ENCODE data around the gene HK2. TPM values are rescaled to one million over a fixed set of nuclear protein-coding genes. Genes with fewer than 3 reads are reported as not detected.

The HK2 gene
- total RNA-seq, 1 donor, result 35.4 TPM

GRCh38 chr2:74872389-74872836 is 38.5 kb downstream of the HK2 start:
- DNase-seq (ENCODE audit: low read depth), result peak; percentile 40
- TF ChIP-seq CTCF (IDR thresholded peaks at IDR 0.05; ENCODE audit: insufficient read depth, low read length), result no peak
- no peak overlapping the region for H3K4me3 ChIP-seq (ENCODE audit: low read depth, low read length)

GRCh38 chr2:74873012-74873665 is 39.2 kb downstream of the HK2 start:
- no peak for TF ChIP-seq CTCF (IDR thresholded peaks at IDR 0.05; ENCODE audit: insufficient read depth, low read length)
- no peak for DNase-seq (ENCODE audit: low read depth)
- no peak overlapping the region for H3K4me3 ChIP-seq (ENCODE audit: low read depth, low read length)

- TF ChIP-seq CTCF (IDR thresholded peaks at IDR 0.05; ENCODE audit: insufficient read depth, low read length), result no peak
- no peak overlapping the region for H3K4me3 ChIP-seq (ENCODE audit: low read depth, low read length)
- no peak for DNase-seq (ENCODE audit: low read depth)
Observed at GRCh38 chr2:74873678-74874640, 40.0 kb downstream of the HK2 start.

GRCh38 chr2:74876081-74876886 is 42.4 kb downstream of the HK2 start:
- DNase-seq (ENCODE audit: low read depth), result peak; percentile 82
- no peak overlapping the region for H3K4me3 ChIP-seq (ENCODE audit: low read depth, low read length)
- TF ChIP-seq CTCF (IDR thresholded peaks at IDR 0.05; ENCODE audit: insufficient read depth, low read length), result peak; percentile 56

- no peak for DNase-seq (ENCODE audit: low read depth)
- TF ChIP-seq CTCF (IDR thresholded peaks at IDR 0.05; ENCODE audit: insufficient read depth, low read length), result no peak
Observed at GRCh38 chr2:74877376-74877775, 43.4 kb downstream of the HK2 start.

GRCh38 chr2:74877781-74878433 is 44.0 kb downstream of the HK2 start:
- DNase-seq (ENCODE audit: low read depth), result no peak
- no peak overlapping the region for H3K4me3 ChIP-seq (ENCODE audit: low read depth, low read length)
- TF ChIP-seq CTCF (IDR thresholded peaks at IDR 0.05; ENCODE audit: insufficient read depth, low read length), result no peak

More at GRCh38 chr2:74877376-74877775, 43.4 kb downstream of the HK2 start:
- H3K4me3 ChIP-seq (ENCODE audit: low read depth, low read length), result no peak overlapping the region

Measured in fibroblast of the aortic adventitia (primary cell).